ENCODE data around the gene WWP2. TPM values are rescaled to one million over a fixed set of nuclear protein-coding genes. Genes with fewer than 3 reads are reported as not detected.

The WWP2 gene
- total RNA-seq, 2 donors from 2014 or later, result 34.8 to 78.8 TPM

GRCh38 chr16:69830534-69831211 is 68.5 kb downstream of the WWP2 start:
- H3K4me3 ChIP-seq, result no peak overlapping the region
- peak overlapping the region; percentile 77 to 88 (median 80) for H3K27ac ChIP-seq
- peaks cover 95% of the 10 kb centered on the region for H3K4me1 ChIP-seq
- H3K9me3 ChIP-seq, result no peaks in the 10 kb centered on the region
- DNase-seq (peak in 2 of 4 donors; percentile 25 to 37), ATAC-seq (peak; percentile 26)
- peak in 1 of 3 donors; percentile 24 for TF ChIP-seq POLR2A (IDR thresholded peaks at IDR 0.05)
- TF ChIP-seq CTCF (IDR thresholded peaks at IDR 0.05), result no peak
- H3K27me3 ChIP-seq, result no peaks in the 10 kb centered on the region
- no peaks in the 10 kb centered on the region for H3K36me3 ChIP-seq (replicated peaks in 1 of 2; ENCODE audit: insufficient read depth in 1 of 2, low read depth in 2 of 2)
- 51 to 56% methylated on average over 10 of the region's 10 CpGs for WGBS, 2 donors
- intact Hi-C loops (cut with DNase I), result no loop called here

- H3K27me3 ChIP-seq, result no peaks in the 10 kb centered on the region
- peaks cover 87% of the 10 kb centered on the region for H3K4me1 ChIP-seq
- ATAC-seq (peak; percentile 36), DNase-seq (no peak)
- H3K36me3 ChIP-seq (replicated peaks in 1 of 2; ENCODE audit: insufficient read depth in 1 of 2, low read depth in 2 of 2), result no peaks in the 10 kb centered on the region
- TF ChIP-seq CTCF (IDR thresholded peaks at IDR 0.05), result no peak
- no peak for TF ChIP-seq POLR2A (IDR thresholded peaks at IDR 0.05)
- no peaks in the 10 kb centered on the region for H3K9me3 ChIP-seq
- H3K4me3 ChIP-seq, result no peak overlapping the region
- intact Hi-C loops (cut with DNase I), result no loop called here
- WGBS, 2 donors, result 60% methylated on average over 13 of the region's 13 CpGs
- peak overlapping the region; percentile 77 to 88 (median 80) for H3K27ac ChIP-seq
Observed at GRCh38 chr16:69831212-69832123, 69.3 kb downstream of the WWP2 start.

GRCh38 chr16:69833357-69834282 is 71.5 kb downstream of the WWP2 start:
- TF ChIP-seq POLR2A (IDR thresholded peaks at IDR 0.05), result no peak
- no peak for TF ChIP-seq CTCF (IDR thresholded peaks at IDR 0.05)
- ATAC-seq (peak; percentile 78), DNase-seq (peak; percentile 72 to 84 (median 77))
- H3K4me3 ChIP-seq, result no peak overlapping the region
- H3K27me3 ChIP-seq, result no peaks in the 10 kb centered on the region
- H3K9me3 ChIP-seq, result no peaks in the 10 kb centered on the region
- intact Hi-C loops (cut with DNase I), result no loop called here
- peaks cover 89% of the 10 kb centered on the region for H3K4me1 ChIP-seq
- WGBS, 2 donors, result 36 to 49% methylated on average over 7 of the region's 7 CpGs
- H3K27ac ChIP-seq, result peak overlapping the region; percentile 62 to 88 (median 76)
- H3K36me3 ChIP-seq (replicated peaks in 1 of 2; ENCODE audit: insufficient read depth in 1 of 2, low read depth in 2 of 2), result no peaks in the 10 kb centered on the region

- Histone ChIP-seq H3K9me3 (no peaks in the 10 kb centered on the region), H3K36me3 (replicated peaks in 1 of 2; ENCODE audit: insufficient read depth in 1 of 2, low read depth in 2 of 2) (no peaks in the 10 kb centered on the region), H3K4me3 (no peak overlapping the region), H3K4me1 (peaks cover 87% of the 10 kb centered on the region), H3K27ac (peak overlapping the region in 2 of 4 donors; percentile 29 to 88), H3K27me3 (no peaks in the 10 kb centered on the region)
- ATAC-seq, result no peak
- intact Hi-C loops (cut with DNase I), result no loop called here
- no peak for DNase-seq
- WGBS, 2 donors, result 83 to 92% methylated on average over 7 of the region's 7 CpGs
- no peak for TF ChIP-seq CTCF (IDR thresholded peaks at IDR 0.05)
- no peak for TF ChIP-seq POLR2A (IDR thresholded peaks at IDR 0.05)
Observed at GRCh38 chr16:69834807-69835466, 72.8 kb downstream of the WWP2 start.

All from body of pancreas (tissue), 4 donors.